WTC11 (cell line): Measurements from ENCODE around the gene FGFR4. TPM values are rescaled to one million over a fixed set of nuclear protein-coding genes. Genes with fewer than 3 reads are reported as not detected.

Experiments used
- AFF4 ChIP-seq: sonication (generic); formaldehyde crosslinking; IDR thresholded peaks from 2 replicates; pipeline ENCODE4 v1.8.1; 2023; ENCODE audit warnings: mild to moderate bottlenecking, missing genetic modification reagents, borderline replicate concordance
- ATF6 ChIP-seq: sonication (generic); formaldehyde crosslinking; IDR thresholded peaks from 2 replicates; pipeline ENCODE4 v1.8.1; 2023; ENCODE audit warnings: mild to moderate bottlenecking, missing genetic modification reagents
- CREB1 ChIP-seq: sonication (generic); formaldehyde crosslinking; IDR thresholded peaks from 2 replicates; pipeline ENCODE4 v1.8.0; 2023; ENCODE audit warnings: mild to moderate bottlenecking, missing genetic modification reagents
- E2F5 ChIP-seq: sonication (generic); formaldehyde crosslinking; IDR thresholded peaks from 2 replicates; pipeline ENCODE4 v1.8.1; 2022; ENCODE audit warnings: mild to moderate bottlenecking, moderate library complexity, missing genetic modification reagents
- ELF4 ChIP-seq: sonication (generic); formaldehyde crosslinking; IDR thresholded peaks from 2 replicates; pipeline ENCODE4 v1.8.1; 2022; ENCODE audit warnings: low read depth, mild to moderate bottlenecking, moderate library complexity, missing genetic modification reagents
- ETV6 ChIP-seq: sonication (generic); formaldehyde crosslinking; IDR thresholded peaks from 2 replicates; pipeline ENCODE4 v1.8.1; 2022; ENCODE audit warnings: mild to moderate bottlenecking, missing genetic modification reagents
- FOXJ3 ChIP-seq: sonication (generic); formaldehyde crosslinking; IDR thresholded peaks from 2 replicates; pipeline ENCODE4 v1.9.0; 2021; ENCODE audit warnings: missing genetic modification reagents, mild to moderate bottlenecking, borderline replicate concordance
- FOXK1 ChIP-seq: sonication (generic); formaldehyde crosslinking; IDR thresholded peaks from 2 replicates; pipeline ENCODE4 v1.8.0; 2022; ENCODE audit warnings: mild to moderate bottlenecking, moderate library complexity, missing genetic modification reagents
- FOXP4 ChIP-seq: sonication (generic); formaldehyde crosslinking; IDR thresholded peaks from 2 replicates; pipeline ENCODE4 v1.8.0; 2022; ENCODE audit warnings: mild to moderate bottlenecking, missing genetic modification reagents
- GABPB1 ChIP-seq: sonication (generic); formaldehyde crosslinking; IDR thresholded peaks from 2 replicates; pipeline ENCODE4 v1.8.1; 2023; ENCODE audit warnings: mild to moderate bottlenecking, missing genetic modification reagents
- KAT7 ChIP-seq: sonication (generic); formaldehyde crosslinking; IDR thresholded peaks from 2 replicates; pipeline ENCODE4 v1.8.1; 2023; ENCODE audit warnings: missing genetic modification reagents, mild to moderate bottlenecking, borderline replicate concordance
- MAX ChIP-seq: sonication (generic); formaldehyde crosslinking; IDR thresholded peaks from 2 replicates; pipeline ENCODE4 v1.8.0; 2022; ENCODE audit warnings: mild to moderate bottlenecking, missing genetic modification reagents
- MYBL2 ChIP-seq: sonication (generic); formaldehyde crosslinking; IDR thresholded peaks from 2 replicates; pipeline ENCODE4 v1.8.1; 2023; ENCODE audit warnings: mild to moderate bottlenecking, moderate library complexity, missing genetic modification reagents
- SMAD3 ChIP-seq: sonication (generic); formaldehyde crosslinking; IDR thresholded peaks from 2 replicates; pipeline ENCODE4 v1.8.0; 2022; ENCODE audit warnings: missing genetic modification reagents, mild to moderate bottlenecking, borderline replicate concordance
- SOX15 ChIP-seq: fragments of 250-450 bp; sonication (Bioruptor Pico); IDR thresholded peaks from 2 replicates; pipeline ENCODE4 v1.9.0; 2021; ENCODE audit warnings: mild to moderate bottlenecking
- TEAD1 ChIP-seq: sonication (generic); formaldehyde crosslinking; IDR thresholded peaks from 2 replicates; pipeline ENCODE4 v1.8.0; 2022; ENCODE audit warnings: mild to moderate bottlenecking, missing genetic modification reagents
- TP53 ChIP-seq: sonication (generic); formaldehyde crosslinking; IDR thresholded peaks from 2 replicates; pipeline ENCODE4 v1.8.1; 2023; ENCODE audit warnings: mild to moderate bottlenecking, missing genetic modification reagents
- USF1 ChIP-seq: sonication (generic); formaldehyde crosslinking; IDR thresholded peaks from 2 replicates; pipeline ENCODE4 v1.8.0; 2022; ENCODE audit warnings: mild to moderate bottlenecking, missing genetic modification reagents
- USF2 ChIP-seq: sonication (generic); formaldehyde crosslinking; IDR thresholded peaks from 2 replicates; pipeline ENCODE4 v1.8.1; 2023; ENCODE audit warnings: mild to moderate bottlenecking, missing genetic modification reagents, moderate library complexity
- ZNF121 ChIP-seq: sonication (generic); formaldehyde crosslinking; IDR thresholded peaks from 2 replicates; pipeline ENCODE4 v1.8.0; 2023; ENCODE audit warnings: missing genetic modification reagents
- ZNF281 ChIP-seq: sonication (generic); formaldehyde crosslinking; IDR thresholded peaks from 2 replicates; pipeline ENCODE4 v1.8.0; 2023; ENCODE audit warnings: mild to moderate bottlenecking, missing genetic modification reagents
- ZNF512 ChIP-seq: sonication (generic); formaldehyde crosslinking; IDR thresholded peaks from 2 replicates; pipeline ENCODE4 v1.8.1; 2022; ENCODE audit warnings: missing genetic modification reagents, borderline replicate concordance
- total RNA-seq: library from RNA; stranded (reverse); gene quantifications from 3 replicates; pipeline ENCODE4 v1.2.3, GENCODE V29; 2021

FGFR4 gene
- total RNA-seq, 1 experiment from 2014 or later: 108 TPM

- TF ChIP-seq USF2 (CRISPR knock-in tag): peak; percentile 94
- TF ChIP-seq TP53: peak; percentile 32; the same call in 1 of the 2 replicates
- TF ChIP-seq USF1 (CRISPR knock-in tag): peak; percentile 94
- 0 out of 2 replicates have a peak, but pooled peaks have one; percentile 22 for TF ChIP-seq AFF4
- no peak; the same call in 1 of the 2 replicates for TF ChIP-seq ZNF281 (CRISPR knock-in tag)
- 0 out of 2 replicates have a peak, but pooled peaks have one; percentile 10 for TF ChIP-seq KAT7
- TF ChIP-seq GABPB1 (CRISPR knock-in tag): no peak
- no peak for TF ChIP-seq CREB1 (CRISPR knock-in tag)
- TF ChIP-seq ETV6 (CRISPR knock-in tag): no peak
- no peak for TF ChIP-seq ZNF512 (CRISPR knock-in tag)
- no peak; the same call in 1 of the 2 replicates for TF ChIP-seq E2F5
- no peak for TF ChIP-seq SOX15
- TF ChIP-seq FOXP4 (CRISPR knock-in tag): no peak
- TF ChIP-seq TEAD1 (CRISPR knock-in tag): no peak
- TF ChIP-seq FOXK1: peak; percentile 61; the same call in 1 of the 2 replicates
- peak; percentile 38 for TF ChIP-seq MYBL2
- 0 out of 2 replicates have a peak, but pooled peaks have one; percentile 9 for TF ChIP-seq ZNF121
- peak; percentile 70 for TF ChIP-seq MAX (CRISPR knock-in tag)
- TF ChIP-seq ATF6 (CRISPR knock-in tag): no peak
- no peak for TF ChIP-seq ELF4
- 0 out of 2 replicates have a peak, but pooled peaks have one; percentile 41 for TF ChIP-seq SMAD3
- no peak for TF ChIP-seq FOXJ3
These were observed 44.8 kb downstream of the FGFR4 start (continued) for GRCh38 chr5:177131352-177132135.
